Measurements from ENCODE around the gene SMCO4.

Gene SMCO4

DNA sequence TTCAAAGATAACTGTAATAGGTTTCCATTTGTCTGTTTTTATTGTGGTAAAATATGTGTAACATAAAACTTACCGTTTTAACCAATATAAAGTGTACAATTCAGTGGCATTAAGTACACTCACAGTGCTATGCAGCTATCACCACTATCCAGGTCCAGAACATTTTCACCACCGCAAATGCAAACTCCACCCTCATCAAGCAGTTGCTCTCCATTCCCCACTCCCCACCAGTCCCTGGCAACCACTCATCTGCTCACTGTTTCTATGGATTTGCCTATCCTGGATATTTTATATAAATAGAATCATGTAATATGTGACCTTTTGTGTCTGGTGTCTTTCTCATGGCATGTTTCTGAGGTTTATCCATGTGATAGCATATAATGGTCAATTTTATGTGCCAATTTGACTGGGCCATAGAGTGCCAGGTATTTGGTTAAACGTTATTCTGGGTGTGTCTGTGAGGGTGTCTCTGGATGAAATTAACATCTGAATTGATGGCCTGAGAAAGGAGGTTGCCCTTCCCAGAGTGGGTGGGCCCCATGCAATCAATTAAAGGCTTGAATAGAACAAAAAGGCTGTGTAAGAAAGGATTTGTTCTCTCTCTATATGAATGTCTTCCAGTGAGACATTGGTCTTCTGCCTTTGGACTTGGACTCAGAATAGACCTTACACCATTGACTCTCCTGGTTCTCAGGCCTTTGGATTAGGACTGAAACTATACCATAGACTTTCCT is 17.2 kb upstream of the SMCO4 start:
- no peaks in the 10 kb centered on the region for H3K36me3 ChIP-seq (ENCODE audit: control insufficient read depth in 2 of 2, insufficient read depth in 2 of 2, low read length in 2 of 2)
- no peaks in the 10 kb centered on the region for H3K27me3 ChIP-seq (ENCODE audit: control insufficient read depth in 1 of 2, insufficient read depth in 2 of 2, low read length in 2 of 2)
- no peak overlapping the region for H3K27ac ChIP-seq (ENCODE audit: low read length)
- no peak overlapping the region for H3K9ac ChIP-seq (ENCODE audit: low read length in 2 of 2)
- no peak overlapping the region for H3K4me3 ChIP-seq (ENCODE audit: low read length in 2 of 2)
- H3K4me1 ChIP-seq (ENCODE audit: control insufficient read depth, insufficient read depth, low read length), result no peaks in the 10 kb centered on the region
- no peaks in the 10 kb centered on the region for H3K9me3 ChIP-seq (ENCODE audit: control insufficient read depth in 2 of 2, low read length in 2 of 2)

DNA sequence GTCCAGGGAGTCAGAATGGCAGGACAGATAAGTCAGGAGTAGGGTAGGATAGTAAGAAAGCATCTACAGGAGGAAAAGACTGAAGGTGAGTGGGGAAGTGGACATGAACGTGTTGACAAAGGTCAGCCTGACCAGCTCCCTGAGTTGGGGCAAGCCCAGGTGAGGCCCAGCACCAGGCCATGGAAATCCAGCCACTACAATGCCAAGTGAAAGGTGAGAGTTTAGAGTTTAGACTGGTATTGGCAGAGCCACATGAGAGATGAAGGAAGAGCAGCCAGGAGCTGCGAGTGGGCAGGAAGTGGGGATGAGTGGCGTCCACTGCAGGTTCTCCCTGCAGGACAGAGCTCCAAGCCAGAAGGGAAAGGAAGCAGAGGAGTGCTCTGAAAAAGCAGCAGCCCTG is 16.5 kb upstream of the SMCO4 start:
- Histone ChIP-seq H3K4me3 (ENCODE audit: low read length in 2 of 2) (no peak overlapping the region), H3K27me3 (ENCODE audit: control insufficient read depth in 1 of 2, insufficient read depth in 2 of 2, low read length in 2 of 2) (no peaks in the 10 kb centered on the region), H3K9me3 (ENCODE audit: control insufficient read depth in 2 of 2, low read length in 2 of 2) (no peaks in the 10 kb centered on the region), H3K36me3 (ENCODE audit: control insufficient read depth in 2 of 2, insufficient read depth in 2 of 2, low read length in 2 of 2) (no peaks in the 10 kb centered on the region), H3K27ac (ENCODE audit: low read length) (no peak overlapping the region), H3K4me1 (ENCODE audit: control insufficient read depth, insufficient read depth, low read length) (no peaks in the 10 kb centered on the region), H3K9ac (ENCODE audit: low read length in 2 of 2) (no peak overlapping the region)

GRCh38 chr11:93552874-93553273 is 9.7 kb upstream of the SMCO4 start:
- H3K27me3 ChIP-seq (ENCODE audit: control insufficient read depth in 1 of 2, insufficient read depth in 2 of 2, low read length in 2 of 2), result no peaks in the 10 kb centered on the region
- H3K9ac ChIP-seq (ENCODE audit: low read length in 2 of 2), result no peak overlapping the region
- H3K4me3 ChIP-seq (ENCODE audit: low read length in 2 of 2), result no peak overlapping the region
- H3K36me3 ChIP-seq (ENCODE audit: control insufficient read depth in 2 of 2, insufficient read depth in 2 of 2, low read length in 2 of 2), result no peaks in the 10 kb centered on the region
- no peak overlapping the region for H3K27ac ChIP-seq (ENCODE audit: low read length)
- no peaks in the 10 kb centered on the region for H3K9me3 ChIP-seq (ENCODE audit: control insufficient read depth in 2 of 2, low read length in 2 of 2)
- no peaks in the 10 kb centered on the region for H3K4me1 ChIP-seq (ENCODE audit: control insufficient read depth, insufficient read depth, low read length)

DNA sequence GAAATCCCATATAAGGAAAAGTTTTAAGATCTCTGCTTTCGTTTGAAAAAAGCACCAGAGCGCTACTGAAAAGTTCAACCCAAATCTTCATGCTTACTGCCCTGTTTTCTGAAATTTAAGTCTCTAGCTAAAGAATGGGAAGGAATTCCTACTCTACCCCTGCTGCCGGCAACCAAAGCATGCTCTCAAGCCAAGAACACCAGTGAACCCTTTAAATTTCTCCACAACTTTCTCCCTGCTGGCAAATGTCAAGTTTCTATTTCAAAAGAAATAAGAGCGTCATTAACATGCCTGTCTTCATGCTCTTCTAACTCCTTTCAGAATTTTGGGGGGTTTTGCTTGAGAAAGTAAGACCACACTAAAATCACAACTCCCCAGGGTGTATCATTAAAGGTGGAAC is 6.8 kb upstream of the SMCO4 start:
- no peak overlapping the region for H3K27ac ChIP-seq (ENCODE audit: low read length)
- no peak overlapping the region for H3K9ac ChIP-seq (ENCODE audit: low read length in 2 of 2)

GRCh38 chr11:93548679-93549319 is 5.6 kb upstream of the SMCO4 start:
- H3K4me3 ChIP-seq (ENCODE audit: low read length in 2 of 2), result no peak overlapping the region
- H3K9me3 ChIP-seq (ENCODE audit: control insufficient read depth in 2 of 2, low read length in 2 of 2), result no peaks in the 10 kb centered on the region
- no peaks in the 10 kb centered on the region for H3K36me3 ChIP-seq (ENCODE audit: control insufficient read depth in 2 of 2, insufficient read depth in 2 of 2, low read length in 2 of 2)
- H3K27ac ChIP-seq (ENCODE audit: low read length), result no peak overlapping the region
- no peaks in the 10 kb centered on the region for H3K27me3 ChIP-seq (ENCODE audit: control insufficient read depth in 1 of 2, insufficient read depth in 2 of 2, low read length in 2 of 2)
- H3K9ac ChIP-seq (ENCODE audit: low read length in 2 of 2), result no peak overlapping the region
- H3K4me1 ChIP-seq (ENCODE audit: control insufficient read depth, insufficient read depth, low read length), result peaks cover 2% of the 10 kb centered on the region

More for the DNA sequence above, 6.8 kb upstream of the SMCO4 start:
- no peaks in the 10 kb centered on the region for H3K27me3 ChIP-seq (ENCODE audit: control insufficient read depth in 1 of 2, insufficient read depth in 2 of 2, low read length in 2 of 2)
- no peaks in the 10 kb centered on the region for H3K36me3 ChIP-seq (ENCODE audit: control insufficient read depth in 2 of 2, insufficient read depth in 2 of 2, low read length in 2 of 2)
- H3K4me3 ChIP-seq (ENCODE audit: low read length in 2 of 2), result no peak overlapping the region
- H3K4me1 ChIP-seq (ENCODE audit: control insufficient read depth, insufficient read depth, low read length), result no peaks in the 10 kb centered on the region
- H3K9me3 ChIP-seq (ENCODE audit: control insufficient read depth in 2 of 2, low read length in 2 of 2), result no peaks in the 10 kb centered on the region

DNA sequence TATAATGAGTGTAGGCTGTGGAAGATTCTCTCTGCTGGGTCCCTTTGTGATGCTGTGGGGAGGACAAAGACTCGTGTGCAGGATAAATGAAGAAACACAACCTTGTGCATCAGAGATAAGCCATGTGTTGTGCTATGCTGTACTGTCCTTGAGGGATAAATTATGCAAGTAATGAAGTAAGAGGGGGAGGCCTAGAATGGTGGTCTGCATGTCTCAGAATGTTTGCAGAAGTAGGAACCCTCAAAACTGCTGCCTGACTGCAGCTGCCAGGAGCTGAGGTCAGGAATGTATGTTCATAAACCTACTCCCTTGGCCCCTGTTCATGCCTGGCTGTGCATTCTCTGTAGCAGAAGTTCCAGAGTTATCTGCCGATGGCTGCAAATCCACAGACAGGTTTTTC is 4.6 kb upstream of the SMCO4 start:
- Histone ChIP-seq H3K4me3 (ENCODE audit: low read length in 2 of 2) (no peak overlapping the region), H3K36me3 (ENCODE audit: control insufficient read depth in 2 of 2, insufficient read depth in 2 of 2, low read length in 2 of 2) (no peaks in the 10 kb centered on the region), H3K4me1 (ENCODE audit: control insufficient read depth, insufficient read depth, low read length) (peaks cover 6% of the 10 kb centered on the region), H3K27ac (ENCODE audit: low read length) (no peak overlapping the region), H3K9ac (ENCODE audit: low read length in 2 of 2) (no peak overlapping the region), H3K9me3 (ENCODE audit: control insufficient read depth in 2 of 2, low read length in 2 of 2) (no peaks in the 10 kb centered on the region), H3K27me3 (ENCODE audit: control insufficient read depth in 1 of 2, insufficient read depth in 2 of 2, low read length in 2 of 2) (no peaks in the 10 kb centered on the region)

GRCh38 chr11:93547028-93547427 is 3.8 kb upstream of the SMCO4 start:
- Histone ChIP-seq H3K27me3 (ENCODE audit: control insufficient read depth in 1 of 2, insufficient read depth in 2 of 2, low read length in 2 of 2) (no peaks in the 10 kb centered on the region), H3K27ac (ENCODE audit: low read length) (no peak overlapping the region), H3K4me1 (ENCODE audit: control insufficient read depth, insufficient read depth, low read length) (peaks cover 10% of the 10 kb centered on the region), H3K36me3 (ENCODE audit: control insufficient read depth in 2 of 2, insufficient read depth in 2 of 2, low read length in 2 of 2) (no peaks in the 10 kb centered on the region), H3K4me3 (ENCODE audit: low read length in 2 of 2) (no peak overlapping the region), H3K9me3 (ENCODE audit: control insufficient read depth in 2 of 2, low read length in 2 of 2) (no peaks in the 10 kb centered on the region), H3K9ac (ENCODE audit: low read length in 2 of 2) (no peak overlapping the region)

GRCh38 chr11:93545566-93545965 is 2.4 kb upstream of the SMCO4 start:
- Histone ChIP-seq H3K27me3 (ENCODE audit: control insufficient read depth in 1 of 2, insufficient read depth in 2 of 2, low read length in 2 of 2) (no peaks in the 10 kb centered on the region), H3K9me3 (ENCODE audit: control insufficient read depth in 2 of 2, low read length in 2 of 2) (no peaks in the 10 kb centered on the region), H3K36me3 (ENCODE audit: control insufficient read depth in 2 of 2, insufficient read depth in 2 of 2, low read length in 2 of 2) (no peaks in the 10 kb centered on the region), H3K4me1 (ENCODE audit: control insufficient read depth, insufficient read depth, low read length) (peaks cover 10% of the 10 kb centered on the region), H3K4me3 (ENCODE audit: low read length in 2 of 2) (no peak overlapping the region), H3K9ac (ENCODE audit: low read length in 2 of 2) (no peak overlapping the region), H3K27ac (ENCODE audit: low read length) (no peak overlapping the region)

GRCh38 chr11:93542811-93543229 is 371 bp downstream of the SMCO4 start:
- Histone ChIP-seq H3K36me3 (ENCODE audit: control insufficient read depth in 2 of 2, insufficient read depth in 2 of 2, low read length in 2 of 2) (no peaks in the 10 kb centered on the region), H3K9ac (ENCODE audit: low read length in 2 of 2) (peak overlapping the region; percentile 61 to 72), H3K4me3 (ENCODE audit: low read length in 2 of 2) (peak overlapping the region; percentile 66 to 78), H3K9me3 (ENCODE audit: control insufficient read depth in 2 of 2, low read length in 2 of 2) (no peaks in the 10 kb centered on the region), H3K4me1 (ENCODE audit: control insufficient read depth, insufficient read depth, low read length) (peaks cover 24% of the 10 kb centered on the region), H3K27me3 (ENCODE audit: control insufficient read depth in 1 of 2, insufficient read depth in 2 of 2, low read length in 2 of 2) (no peaks in the 10 kb centered on the region), H3K27ac (ENCODE audit: low read length) (peak overlapping the region; percentile 75)

GRCh38 chr11:93541884-93542810 is 1.0 kb downstream of the SMCO4 start:
- Histone ChIP-seq H3K27ac (ENCODE audit: low read length) (peak overlapping the region; percentile 75), H3K27me3 (ENCODE audit: control insufficient read depth in 1 of 2, insufficient read depth in 2 of 2, low read length in 2 of 2) (no peaks in the 10 kb centered on the region), H3K9ac (ENCODE audit: low read length in 2 of 2) (peak overlapping the region; percentile 61 to 72), H3K36me3 (ENCODE audit: control insufficient read depth in 2 of 2, insufficient read depth in 2 of 2, low read length in 2 of 2) (no peaks in the 10 kb centered on the region), H3K4me3 (ENCODE audit: low read length in 2 of 2) (peak overlapping the region; percentile 66 to 78), H3K4me1 (ENCODE audit: control insufficient read depth, insufficient read depth, low read length) (peaks cover 30% of the 10 kb centered on the region), H3K9me3 (ENCODE audit: control insufficient read depth in 2 of 2, low read length in 2 of 2) (no peaks in the 10 kb centered on the region)
